Right lobe of liver (tissue), 4 donors: Measurements from ENCODE around the gene DISP3.

ENCODE experiments used
- POLR2A ChIP-seq: fragments of 450-650 bp; IDR thresholded peaks from one replicate; pipeline ENCODE4 v1.6.1; 2017; ENCODE audit warnings: antibody characterized with exemption, mild to moderate bottlenecking
- TF ChIP-seq, protein P1 (sequence below), 4 donors: fragments of 200-600 bp in 3 of 4; fragments of 450-650 bp in 1 of 4; IDR thresholded peaks; one replicate each; pipeline versions ENCODE4 v1.5.1 to v1.8.0; 2016 to 2022; ENCODE audit warnings: antibody characterized with exemption in 4 of 4, mild to moderate bottlenecking in 2 of 4
- donor health status: DM: no; HTN: no; CAD: no.
- donor health status: DM: no; HTN: no; CAD: no.
- donor health status: DM: no; HTN: yes; CAD: no.

DNA sequence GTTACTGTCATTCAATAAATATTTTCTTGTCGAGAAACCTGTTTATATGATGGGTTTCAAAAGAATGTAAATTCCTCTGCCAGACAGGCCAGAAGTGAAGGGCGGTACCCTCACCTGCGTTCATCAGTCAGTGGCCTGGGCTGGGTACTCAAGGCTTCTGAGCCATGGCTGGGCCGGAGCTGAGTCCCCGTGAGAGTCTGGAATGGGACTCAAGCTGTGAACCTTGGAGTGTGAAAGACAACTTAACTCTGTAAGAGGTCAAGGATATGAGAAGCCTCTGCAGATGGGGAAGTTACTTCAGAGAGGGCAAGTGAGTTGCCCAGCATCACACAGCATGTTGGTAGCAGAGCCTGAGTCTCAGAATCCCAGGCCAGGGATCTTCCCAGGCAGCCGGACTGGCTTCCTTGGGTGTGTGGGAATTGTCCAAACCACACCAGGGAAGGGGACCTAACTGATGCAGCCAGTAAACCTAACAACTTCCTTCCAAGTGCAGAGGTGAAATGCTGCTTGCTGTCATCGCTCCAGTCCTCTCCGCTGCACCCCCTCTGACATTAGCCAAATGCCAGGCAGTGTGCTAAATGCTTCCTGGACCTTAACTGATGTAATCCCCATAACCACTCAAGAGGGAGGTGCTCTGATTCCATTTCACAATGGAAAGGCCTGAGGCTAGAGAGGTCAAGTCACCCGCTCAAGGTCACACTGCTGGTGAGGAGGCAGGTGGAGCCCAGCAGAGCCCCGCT is 4.8 kb downstream of the DISP3 start:
- TF ChIP-seq, protein P1, sequence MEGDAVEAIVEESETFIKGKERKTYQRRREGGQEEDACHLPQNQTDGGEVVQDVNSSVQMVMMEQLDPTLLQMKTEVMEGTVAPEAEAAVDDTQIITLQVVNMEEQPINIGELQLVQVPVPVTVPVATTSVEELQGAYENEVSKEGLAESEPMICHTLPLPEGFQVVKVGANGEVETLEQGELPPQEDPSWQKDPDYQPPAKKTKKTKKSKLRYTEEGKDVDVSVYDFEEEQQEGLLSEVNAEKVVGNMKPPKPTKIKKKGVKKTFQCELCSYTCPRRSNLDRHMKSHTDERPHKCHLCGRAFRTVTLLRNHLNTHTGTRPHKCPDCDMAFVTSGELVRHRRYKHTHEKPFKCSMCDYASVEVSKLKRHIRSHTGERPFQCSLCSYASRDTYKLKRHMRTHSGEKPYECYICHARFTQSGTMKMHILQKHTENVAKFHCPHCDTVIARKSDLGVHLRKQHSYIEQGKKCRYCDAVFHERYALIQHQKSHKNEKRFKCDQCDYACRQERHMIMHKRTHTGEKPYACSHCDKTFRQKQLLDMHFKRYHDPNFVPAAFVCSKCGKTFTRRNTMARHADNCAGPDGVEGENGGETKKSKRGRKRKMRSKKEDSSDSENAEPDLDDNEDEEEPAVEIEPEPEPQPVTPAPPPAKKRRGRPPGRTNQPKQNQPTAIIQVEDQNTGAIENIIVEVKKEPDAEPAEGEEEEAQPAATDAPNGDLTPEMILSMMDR (IDR thresholded peaks at IDR 0.05) = no peak
- TF ChIP-seq POLR2A = no peak
